ENCODE data around the gene MORN1.
A peak's percentile ranks its signal among the peaks of the same experiment; 100 is the strongest.

MORN1 gene

GRCh38 chr1:2396059-2396458 lies 4.7 kb upstream of the MORN1 start:
- no peak overlapping the region for H2AFZ ChIP-seq (ENCODE audit: low read length)
- H3K18ac ChIP-seq (ENCODE audit: low read length), result no peak overlapping the region
- H2BK12ac ChIP-seq (ENCODE audit: low read length), result no peak overlapping the region
- no peak for DNase-seq (ENCODE audit: low spot score)
- no peak overlapping the region for H2BK15ac ChIP-seq (ENCODE audit: low read length)
- H3K4ac ChIP-seq (ENCODE audit: low read length), result no peak overlapping the region
- H2BK5ac ChIP-seq (ENCODE audit: low read length), result no peak overlapping the region
- no peak overlapping the region for H3K4me3 ChIP-seq (ENCODE audit: low read length in 2 of 2)
- no peak overlapping the region for H3K27ac ChIP-seq (replicated peaks; ENCODE audit: low read length)
- H3K27me3 ChIP-seq (ENCODE audit: control insufficient read depth in 3 of 3, insufficient read depth in 3 of 3, low read depth in 1 of 3, low read length in 3 of 3), result no peaks in the 10 kb centered on the region
- H3K9me3 ChIP-seq (replicated peaks in 1 of 2; ENCODE audit: control insufficient read depth in 2 of 2, insufficient read depth in 1 of 2, low read depth in 1 of 2, low read length in 2 of 2), result peaks cover 0 to 2% of the 10 kb centered on the region in 2 donors
- peaks cover 55 to 83% of the 10 kb centered on the region in 2 donors for H3K36me3 ChIP-seq (replicated peaks in 1 of 2; ENCODE audit: control insufficient read depth in 2 of 2, insufficient read depth in 2 of 2, low read length in 2 of 2)
- H3K4me2 ChIP-seq (ENCODE audit: insufficient read depth, low read length, poor library complexity, severe bottlenecking), result no peak overlapping the region
- peaks cover 25% of the 10 kb centered on the region for H3K79me1 ChIP-seq (ENCODE audit: low read depth, low read length)
- H3K23ac ChIP-seq (ENCODE audit: low read depth, low read length, poor library complexity), result peak overlapping the region; percentile 83
- peaks cover 5 to 9% of the 10 kb centered on the region in 2 donors for H3K4me1 ChIP-seq (ENCODE audit: control insufficient read depth in 2 of 2, insufficient read depth in 1 of 2, low read depth in 1 of 2, low read length in 2 of 2)
- no peak overlapping the region for H4K8ac ChIP-seq (ENCODE audit: low read depth, low read length)
- peak overlapping the region; percentile 34 for H3K9ac ChIP-seq (ENCODE audit: low read depth, low read length, poor library complexity)
- H2BK120ac ChIP-seq (ENCODE audit: low read depth, low read length), result no peak overlapping the region
- no peak overlapping the region for H2AK5ac ChIP-seq (ENCODE audit: low read depth, low read length)
- WGBS, 2 donors (ENCODE audit: extremely low coverage in 2 of 2, insufficient read length in 2 of 2, insufficient replicate concordance in 1 of 2), result no CpG with 5 or more reads among the region's 17 CpGs
- no peak overlapping the region for H4K91ac ChIP-seq (ENCODE audit: low read depth, low read length, poor library complexity)
- no peak overlapping the region for H3K14ac ChIP-seq (ENCODE audit: low read length)

GRCh38 chr1:2395245-2395644 lies 3.9 kb upstream of the MORN1 start:
- Histone ChIP-seq H3K14ac (ENCODE audit: low read length) (no peak overlapping the region), H3K4me3 (ENCODE audit: low read length in 2 of 2) (no peak overlapping the region), H3K27ac (replicated peaks; ENCODE audit: low read length) (no peak overlapping the region), H3K9ac (ENCODE audit: low read depth, low read length, poor library complexity) (peak overlapping the region; percentile 52), H2AK5ac (ENCODE audit: low read depth, low read length) (no peak overlapping the region), H3K23ac (ENCODE audit: low read depth, low read length, poor library complexity) (peak overlapping the region; percentile 36), H3K36me3 (replicated peaks in 1 of 2; ENCODE audit: control insufficient read depth in 2 of 2, insufficient read depth in 2 of 2, low read length in 2 of 2) (peaks cover 48 to 75% of the 10 kb centered on the region in 2 donors), H2BK5ac (ENCODE audit: low read length) (peak overlapping the region; percentile 68), H3K4me1 (ENCODE audit: control insufficient read depth in 2 of 2, insufficient read depth in 1 of 2, low read depth in 1 of 2, low read length in 2 of 2) (peaks cover 7 to 12% of the 10 kb centered on the region in 2 donors), H2BK15ac (ENCODE audit: low read length) (no peak overlapping the region), H3K79me1 (ENCODE audit: low read depth, low read length) (peaks cover 31% of the 10 kb centered on the region), H3K18ac (ENCODE audit: low read length) (no peak overlapping the region), H3K9me3 (replicated peaks in 1 of 2; ENCODE audit: control insufficient read depth in 2 of 2, insufficient read depth in 1 of 2, low read depth in 1 of 2, low read length in 2 of 2) (peaks cover 0 to 2% of the 10 kb centered on the region in 2 donors), H3K4me2 (ENCODE audit: insufficient read depth, low read length, poor library complexity, severe bottlenecking) (no peak overlapping the region), H2AFZ (ENCODE audit: low read length) (no peak overlapping the region), H3K27me3 (ENCODE audit: control insufficient read depth in 3 of 3, insufficient read depth in 3 of 3, low read depth in 1 of 3, low read length in 3 of 3) (no peaks in the 10 kb centered on the region), H2BK12ac (ENCODE audit: low read length) (no peak overlapping the region), H4K8ac (ENCODE audit: low read depth, low read length) (no peak overlapping the region), H2BK120ac (ENCODE audit: low read depth, low read length) (no peak overlapping the region), H3K4ac (ENCODE audit: low read length) (no peak overlapping the region), H4K91ac (ENCODE audit: low read depth, low read length, poor library complexity) (no peak overlapping the region)
- no peak for DNase-seq (ENCODE audit: low spot score)
- no CpG with 5 or more reads among the region's 10 CpGs for WGBS, 2 donors (ENCODE audit: extremely low coverage in 2 of 2, insufficient read length in 2 of 2, insufficient replicate concordance in 1 of 2)

GRCh38 chr1:2394761-2395160 lies 3.4 kb upstream of the MORN1 start:
- Histone ChIP-seq H2BK12ac (ENCODE audit: low read length) (no peak overlapping the region), H3K9me3 (replicated peaks in 1 of 2; ENCODE audit: control insufficient read depth in 2 of 2, insufficient read depth in 1 of 2, low read depth in 1 of 2, low read length in 2 of 2) (peaks cover 0 to 2% of the 10 kb centered on the region in 2 donors), H2BK5ac (ENCODE audit: low read length) (peak overlapping the region; percentile 68), H4K91ac (ENCODE audit: low read depth, low read length, poor library complexity) (no peak overlapping the region), H4K8ac (ENCODE audit: low read depth, low read length) (no peak overlapping the region), H3K27ac (replicated peaks; ENCODE audit: low read length) (no peak overlapping the region), H3K14ac (ENCODE audit: low read length) (no peak overlapping the region), H3K36me3 (replicated peaks in 1 of 2; ENCODE audit: control insufficient read depth in 2 of 2, insufficient read depth in 2 of 2, low read length in 2 of 2) (peaks cover 48 to 74% of the 10 kb centered on the region in 2 donors), H3K79me1 (ENCODE audit: low read depth, low read length) (peaks cover 36% of the 10 kb centered on the region), H3K9ac (ENCODE audit: low read depth, low read length, poor library complexity) (no peak overlapping the region), H2BK15ac (ENCODE audit: low read length) (no peak overlapping the region), H3K4ac (ENCODE audit: low read length) (no peak overlapping the region), H3K4me2 (ENCODE audit: insufficient read depth, low read length, poor library complexity, severe bottlenecking) (no peak overlapping the region), H3K27me3 (ENCODE audit: control insufficient read depth in 3 of 3, insufficient read depth in 3 of 3, low read depth in 1 of 3, low read length in 3 of 3) (no peaks in the 10 kb centered on the region), H2BK120ac (ENCODE audit: low read depth, low read length) (no peak overlapping the region), H2AFZ (ENCODE audit: low read length) (no peak overlapping the region), H3K23ac (ENCODE audit: low read depth, low read length, poor library complexity) (no peak overlapping the region), H2AK5ac (ENCODE audit: low read depth, low read length) (no peak overlapping the region), H3K4me3 (ENCODE audit: low read length in 2 of 2) (no peak overlapping the region), H3K4me1 (ENCODE audit: control insufficient read depth in 2 of 2, insufficient read depth in 1 of 2, low read depth in 1 of 2, low read length in 2 of 2) (peaks cover 11 to 13% of the 10 kb centered on the region in 2 donors), H3K18ac (ENCODE audit: low read length) (no peak overlapping the region)
- no peak for DNase-seq (ENCODE audit: low spot score)
- no CpG with 5 or more reads among the region's 11 CpGs for WGBS, 2 donors (ENCODE audit: extremely low coverage in 2 of 2, insufficient read length in 2 of 2, insufficient replicate concordance in 1 of 2)

DNA sequence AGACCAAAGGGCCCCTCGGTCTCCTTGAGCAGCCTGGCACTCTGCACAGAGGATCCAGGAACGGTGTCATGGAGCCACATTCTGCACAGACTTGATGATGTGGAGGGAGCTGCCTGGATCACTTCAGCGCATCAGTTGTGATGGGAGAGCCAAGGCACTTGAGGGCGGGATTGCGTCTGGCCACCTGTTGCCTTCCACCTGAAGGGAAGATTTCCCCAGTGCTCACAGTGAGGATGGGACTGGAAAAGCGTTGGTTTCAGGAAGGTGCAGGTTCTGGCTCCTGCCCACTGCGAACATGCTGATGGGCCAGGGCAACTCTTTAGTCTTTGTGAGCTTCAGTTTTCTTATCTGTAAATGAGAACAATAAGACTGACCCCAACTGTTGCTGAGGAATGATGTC lies 2.9 kb upstream of the MORN1 start:
- Histone ChIP-seq H3K9me3 (replicated peaks in 1 of 2; ENCODE audit: control insufficient read depth in 2 of 2, insufficient read depth in 1 of 2, low read depth in 1 of 2, low read length in 2 of 2) (peaks cover 0 to 2% of the 10 kb centered on the region in 2 donors), H3K27ac (replicated peaks; ENCODE audit: low read length) (no peak overlapping the region), H3K18ac (ENCODE audit: low read length) (no peak overlapping the region), H3K14ac (ENCODE audit: low read length) (no peak overlapping the region), H3K9ac (ENCODE audit: low read depth, low read length, poor library complexity) (no peak overlapping the region), H3K23ac (ENCODE audit: low read depth, low read length, poor library complexity) (no peak overlapping the region), H2BK120ac (ENCODE audit: low read depth, low read length) (peak overlapping the region; percentile 27), H4K91ac (ENCODE audit: low read depth, low read length, poor library complexity) (no peak overlapping the region), H4K8ac (ENCODE audit: low read depth, low read length) (no peak overlapping the region), H2AK5ac (ENCODE audit: low read depth, low read length) (no peak overlapping the region), H3K79me1 (ENCODE audit: low read depth, low read length) (peaks cover 36% of the 10 kb centered on the region), H2BK5ac (ENCODE audit: low read length) (no peak overlapping the region), H3K4ac (ENCODE audit: low read length) (no peak overlapping the region), H2AFZ (ENCODE audit: low read length) (no peak overlapping the region), H2BK12ac (ENCODE audit: low read length) (no peak overlapping the region), H2BK15ac (ENCODE audit: low read length) (no peak overlapping the region), H3K27me3 (ENCODE audit: control insufficient read depth in 3 of 3, insufficient read depth in 3 of 3, low read depth in 1 of 3, low read length in 3 of 3) (no peaks in the 10 kb centered on the region), H3K36me3 (replicated peaks in 1 of 2; ENCODE audit: control insufficient read depth in 2 of 2, insufficient read depth in 2 of 2, low read length in 2 of 2) (peaks cover 47 to 72% of the 10 kb centered on the region in 2 donors), H3K4me2 (ENCODE audit: insufficient read depth, low read length, poor library complexity, severe bottlenecking) (no peak overlapping the region), H3K4me3 (ENCODE audit: low read length in 2 of 2) (no peak overlapping the region), H3K4me1 (ENCODE audit: control insufficient read depth in 2 of 2, insufficient read depth in 1 of 2, low read depth in 1 of 2, low read length in 2 of 2) (peaks cover 11 to 13% of the 10 kb centered on the region in 2 donors)
- WGBS, 2 donors (ENCODE audit: extremely low coverage in 2 of 2, insufficient read length in 2 of 2, insufficient replicate concordance in 1 of 2), result no CpG with 5 or more reads among the region's 7 CpGs
- DNase-seq (ENCODE audit: low spot score), result no peak
